ENCODE data around the gene SSX2IP.
"Not testable (repeated sequence)": the region's sequence is repeated elsewhere in the genome, so short reads cannot be mapped to it uniquely, and the experiment has no call there.

Gene SSX2IP

DNA sequence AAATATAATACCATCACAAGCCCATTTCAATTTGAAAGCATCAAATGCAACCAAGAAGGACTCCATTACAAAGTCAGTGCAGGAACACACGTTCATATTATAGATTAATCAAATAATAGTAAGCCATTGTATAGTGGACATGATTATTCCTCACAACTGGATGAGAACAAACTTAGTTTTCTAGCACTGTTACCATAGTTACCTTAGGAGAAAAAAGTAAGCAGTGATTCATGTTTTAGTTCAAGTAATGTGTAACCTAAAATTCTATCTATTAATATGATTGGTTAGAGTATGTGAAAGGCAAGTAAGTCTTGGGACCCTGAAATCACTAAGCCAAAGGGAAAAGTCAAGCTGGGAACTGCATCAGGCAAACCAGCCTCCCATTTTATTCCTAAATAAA lies 15.2 kb downstream of the SSX2IP start:
- no peak for DNase-seq

GRCh38 chr1:84674705-84675104 lies 15.6 kb downstream of the SSX2IP start:
- DNase-seq: no peak

DNA sequence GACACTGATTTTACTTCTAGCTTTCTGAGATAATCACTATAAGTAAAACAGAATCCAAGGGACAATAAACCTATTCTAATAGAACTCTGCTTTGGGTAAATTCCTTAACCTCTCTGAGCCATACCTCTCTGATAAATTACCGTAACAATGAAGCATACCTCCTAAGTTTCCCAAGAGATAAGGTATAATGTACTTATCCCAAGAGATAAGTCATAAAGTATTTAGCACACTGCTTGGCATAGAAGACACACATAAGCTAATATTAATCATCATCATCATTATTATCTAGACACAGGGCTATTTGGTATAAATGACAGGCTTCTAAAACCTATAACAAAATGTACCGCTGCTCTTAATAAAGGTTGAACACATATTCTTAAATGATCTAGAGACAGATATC lies 16.2 kb downstream of the SSX2IP start:
- DNase-seq: no peak

GRCh38 chr1:84672080-84672854 lies 18.0 kb downstream of the SSX2IP start:
- DNase-seq: no peak

- DNase-seq: no peak
Observed at GRCh38 chr1:84669831-84670230, 20.4 kb downstream of the SSX2IP start.

DNA sequence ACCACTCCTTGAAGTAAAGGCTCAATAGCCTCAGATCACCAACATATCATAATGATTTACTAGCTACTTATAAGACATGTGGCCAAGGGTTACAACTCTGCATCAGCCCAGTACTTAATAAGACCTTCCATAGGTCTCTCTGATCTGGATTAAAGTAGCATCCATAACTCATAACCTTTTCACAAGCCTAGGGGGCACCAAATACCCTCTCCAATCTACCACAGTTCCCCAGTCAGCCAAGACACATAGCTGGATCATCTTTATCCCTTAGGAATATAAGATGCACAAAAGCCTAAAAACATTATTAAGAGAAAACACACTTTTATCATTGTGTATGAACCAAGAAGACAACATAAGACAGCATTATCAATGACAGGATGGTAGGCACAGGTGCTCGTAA lies 22.1 kb downstream of the SSX2IP start:
- no peak for DNase-seq

DNA sequence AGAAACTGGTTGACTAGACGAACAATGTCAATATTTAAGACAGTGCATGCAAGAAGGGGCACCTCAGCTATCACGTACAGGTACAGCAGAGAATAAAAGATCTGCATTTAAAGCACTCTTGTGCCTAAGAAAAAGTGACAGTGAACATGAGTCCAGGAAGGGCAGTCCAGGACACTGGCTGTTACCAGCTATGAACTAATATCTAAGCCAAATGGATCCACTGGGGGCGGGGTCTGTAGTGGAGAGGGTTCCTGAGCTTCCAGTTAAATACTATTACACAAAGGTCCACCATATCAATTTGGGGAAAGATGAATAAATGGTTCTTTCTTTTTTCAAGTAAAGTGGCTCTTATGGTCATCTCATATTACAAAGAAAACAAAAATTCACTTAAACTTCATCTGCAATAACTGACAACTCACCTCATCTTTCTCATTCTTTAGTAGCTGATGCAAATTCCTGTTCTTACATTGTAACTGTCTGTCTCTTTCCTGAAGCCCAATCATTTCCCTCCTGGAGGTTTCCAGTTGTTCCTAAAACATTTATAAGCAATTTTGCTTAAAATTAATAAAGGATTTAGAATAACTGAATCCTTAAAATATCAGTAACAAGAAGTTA lies 24.5 kb downstream of the SSX2IP start:
- DNase-seq: no peak

DNA sequence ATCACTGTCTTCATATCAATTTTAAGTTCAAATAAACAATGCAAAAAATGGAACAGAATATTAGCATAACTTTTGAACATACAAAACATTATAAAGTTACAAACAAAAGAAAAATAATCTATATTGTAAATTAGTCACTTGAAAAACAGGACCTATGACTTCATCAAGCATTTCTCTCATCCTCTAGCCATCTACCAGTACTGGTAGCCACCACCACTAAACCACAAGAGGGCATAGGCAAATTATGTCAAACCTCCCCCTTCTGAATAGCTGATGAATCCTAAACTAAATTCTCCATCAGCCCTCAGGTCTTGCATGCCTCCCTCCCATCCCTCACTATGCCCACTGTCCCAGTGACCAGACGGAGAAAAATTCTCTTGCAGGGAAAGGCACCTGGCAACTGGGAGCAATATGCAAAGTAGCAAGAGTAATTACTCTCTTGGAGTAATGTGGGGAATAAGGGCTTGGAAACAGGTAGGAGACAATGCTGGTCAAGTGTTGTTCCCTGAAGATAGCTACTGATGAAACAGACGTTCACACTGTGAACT lies 37.1 kb downstream of the SSX2IP start:
- DNase-seq: no peak

DNA sequence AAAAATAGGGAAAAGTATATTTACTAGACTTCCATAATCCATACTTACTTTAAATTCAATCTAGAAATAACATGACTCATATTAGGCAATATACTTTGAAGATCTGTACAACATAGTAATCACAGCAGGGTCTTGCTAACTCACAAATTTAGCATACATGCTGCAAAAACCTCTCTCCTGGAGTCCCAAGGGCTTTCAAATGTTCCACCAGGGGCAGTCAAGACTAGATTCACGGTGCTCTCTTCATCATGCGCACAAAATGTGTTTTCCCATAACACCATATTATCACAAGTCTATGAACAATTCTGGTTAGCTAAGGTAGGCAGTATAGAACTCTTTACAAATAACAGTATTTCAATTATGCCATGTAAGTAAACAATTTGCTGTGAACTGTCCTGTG lies 45.8 kb downstream of the SSX2IP start:
- no peak for DNase-seq

GRCh38 chr1:84643183-84643582 lies 47.1 kb downstream of the SSX2IP start:
- DNase-seq: no peak

GRCh38 chr1:84642774-84643173 lies 47.5 kb downstream of the SSX2IP start:
- no peak for DNase-seq

DNA sequence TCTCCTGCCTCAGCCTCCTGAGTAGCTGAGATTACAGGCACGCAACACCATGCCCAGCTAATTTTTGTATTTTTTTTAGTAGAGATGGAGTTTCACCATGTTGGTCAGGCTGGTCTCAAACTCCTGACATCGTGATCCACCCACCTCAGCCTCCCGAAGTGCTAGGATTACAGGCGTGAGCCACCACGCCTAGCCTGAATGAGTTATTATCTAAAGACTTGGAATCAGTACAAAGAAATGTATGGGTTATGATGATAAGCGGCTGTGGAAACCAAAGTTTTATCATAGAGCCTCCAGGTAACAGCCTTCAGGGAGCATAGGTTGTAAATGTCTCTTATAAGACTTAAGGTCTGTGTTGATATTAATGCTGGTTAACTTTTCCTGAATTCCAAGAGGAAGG lies 50.5 kb downstream of the SSX2IP start:
- not testable (repeated sequence) for DNase-seq

DNA sequence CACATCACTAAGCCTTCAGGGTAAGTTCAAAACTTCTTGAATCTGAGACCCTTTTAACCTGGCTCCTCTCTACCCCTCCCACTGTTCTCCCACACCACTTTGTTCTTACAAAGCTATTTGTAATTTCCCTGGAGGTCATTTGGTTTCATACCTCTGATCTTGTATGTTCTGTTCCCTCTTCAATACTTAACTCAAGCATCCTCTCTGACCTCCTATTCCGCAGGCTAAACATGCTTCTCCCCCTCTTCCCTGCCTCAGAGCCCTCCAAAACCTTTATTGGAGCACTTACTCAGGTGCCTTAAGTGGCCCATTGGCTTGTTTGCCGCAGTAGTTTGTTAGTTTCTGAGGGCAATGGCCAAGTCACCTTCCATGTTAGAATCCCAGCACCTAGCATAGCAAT lies 54.8 kb downstream of the SSX2IP start:
- no peak for DNase-seq

GRCh38 chr1:84634536-84635205 lies 55.6 kb downstream of the SSX2IP start:
- no peak for DNase-seq

DNA sequence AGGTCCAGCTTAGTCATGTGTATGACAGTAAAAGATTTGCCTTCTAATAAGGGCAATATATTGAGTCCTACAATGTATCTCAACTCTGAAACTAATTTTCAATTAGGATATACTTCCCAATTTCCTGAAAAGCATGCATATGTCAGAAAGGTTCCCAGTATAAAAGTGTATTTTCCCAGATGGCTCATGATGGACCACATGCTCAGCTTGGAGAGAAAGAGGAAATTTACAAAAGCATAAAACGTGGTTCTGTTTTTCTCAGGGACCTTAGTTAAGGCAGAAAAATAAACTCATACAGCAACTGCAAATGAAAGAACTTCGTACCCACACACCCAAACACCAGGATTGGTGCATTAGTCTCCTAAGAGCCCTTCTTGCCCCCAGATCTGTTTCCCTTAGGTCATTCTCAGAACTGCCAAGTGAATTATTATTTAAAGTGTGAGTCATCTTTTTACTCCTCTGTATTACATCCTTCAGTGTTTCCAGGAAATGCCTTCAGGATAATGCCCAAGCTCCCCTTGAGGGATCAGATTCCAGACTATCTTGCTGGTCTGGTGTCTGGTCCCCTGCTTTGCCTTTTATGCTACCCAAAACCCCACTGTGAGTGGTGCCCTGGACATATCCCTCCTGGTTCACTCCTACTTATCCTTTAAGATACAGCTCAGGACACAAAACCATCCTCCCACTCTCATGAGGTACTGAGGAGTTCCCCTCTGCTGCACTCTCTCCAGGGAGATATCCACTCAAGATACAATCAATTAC lies 57.4 kb downstream of the SSX2IP start:
- DNase-seq: no peak

DNA sequence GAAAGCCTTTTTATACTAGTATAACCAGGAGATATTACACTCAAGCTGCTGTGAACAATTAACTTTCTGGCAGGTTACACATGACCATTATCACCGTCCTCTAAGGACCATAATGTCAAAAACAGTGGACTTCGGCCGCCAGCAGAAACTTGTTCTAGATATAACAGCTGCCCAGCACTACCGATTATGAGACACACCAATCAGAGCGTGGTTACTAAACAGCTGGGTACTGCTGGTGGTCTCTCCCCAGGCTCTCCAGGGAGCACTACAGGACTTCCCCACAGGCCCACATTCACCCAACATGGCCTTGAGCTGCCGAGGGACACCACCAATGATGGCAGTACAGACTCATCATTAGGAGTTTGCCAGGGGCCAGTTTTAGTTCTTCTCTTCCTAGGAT lies 58.1 kb downstream of the SSX2IP start:
- DNase-seq: no peak

DNA sequence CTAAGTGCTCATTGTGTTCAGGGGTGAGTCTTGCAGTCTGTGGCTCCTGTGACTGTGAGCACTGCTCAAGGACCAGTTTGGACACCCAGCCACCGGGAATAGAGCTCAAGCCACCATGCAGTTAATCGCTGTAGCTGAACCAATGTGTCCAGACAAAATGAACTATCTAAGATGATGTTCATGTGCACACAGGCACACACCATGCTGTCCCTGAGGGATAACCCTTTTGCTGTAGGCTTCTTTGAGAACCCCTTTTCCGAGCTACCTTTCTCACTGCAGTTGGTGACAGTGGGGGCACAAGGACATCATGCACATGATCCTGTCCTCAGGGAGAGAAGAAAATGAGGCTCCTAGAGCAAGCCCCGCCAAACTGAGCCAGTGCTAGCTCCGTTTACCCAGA lies 65.4 kb downstream of the SSX2IP start:
- DNase-seq: no peak

GRCh38 chr1:84621553-84621952 lies 68.7 kb downstream of the SSX2IP start:
- no peak for DNase-seq

- DNase-seq: peak; percentile 71
Observed at GRCh38 chr1:84620720-84621313, 69.4 kb downstream of the SSX2IP start.

GRCh38 chr1:84619383-84620102 lies 70.7 kb downstream of the SSX2IP start:
- no peak for DNase-seq

DNA sequence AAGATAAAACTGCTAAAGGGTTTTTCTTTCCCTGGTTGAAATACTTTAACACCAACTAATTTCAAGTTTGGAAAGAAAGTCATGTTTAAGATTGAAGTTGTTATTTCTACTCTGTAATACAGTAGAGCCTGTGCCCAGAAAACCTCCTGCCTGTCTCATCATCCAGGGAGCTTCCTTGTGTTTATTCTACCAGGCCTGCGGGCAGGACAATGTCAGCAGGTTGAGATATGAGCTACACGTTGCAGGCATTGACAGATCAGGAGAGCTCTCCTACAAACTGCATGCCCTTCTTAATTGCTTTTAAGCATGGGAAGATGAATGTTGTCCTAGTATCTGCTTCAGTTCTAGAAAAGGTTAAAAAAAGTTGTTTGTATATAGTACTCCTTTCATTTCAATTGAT lies 72.9 kb downstream of the SSX2IP start:
- DNase-seq: no peak

DNA sequence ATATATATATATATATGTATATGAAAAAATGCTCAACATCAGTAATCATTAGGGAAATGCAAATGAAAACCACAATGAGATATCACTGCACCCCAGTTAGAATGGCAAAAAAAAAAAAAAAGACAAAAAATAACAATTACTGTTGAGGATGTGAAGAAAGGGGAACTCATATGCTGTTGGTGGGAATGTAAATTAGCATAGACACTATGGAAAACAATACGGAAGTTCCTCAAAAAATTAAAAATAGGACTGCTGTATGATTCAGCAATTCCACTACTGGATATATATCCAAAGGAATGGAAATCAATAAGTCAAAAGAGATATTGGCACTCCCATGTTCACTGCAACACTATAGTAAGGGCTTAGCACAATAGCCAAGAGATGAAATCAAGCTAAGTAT lies 74.5 kb downstream of the SSX2IP start:
- no peak for DNase-seq
